Common myeloid progenitor, CD34-positive (primary cell): Measurements from ENCODE around the gene AFMID.
"Not testable (repeated sequence)": the region's sequence is repeated elsewhere in the genome, so short reads cannot be mapped to it uniquely, and the experiment has no call there.

Source experiments
- CTCF ChIA-PET: fragments of 350-600 bp; sonication (Branson Sonifier 250); formaldehyde crosslinking; loops from one replicate; lab custom pipeline; 2021; ENCODE audit warnings: antibody characterized with exemption; lab: Charles Lee
- POLR2A ChIA-PET: fragments of 350-600 bp; sonication (Branson Sonifier 250); formaldehyde crosslinking; loops from one replicate; lab custom pipeline; 2021; ENCODE audit warnings: antibody characterized with exemption; lab: Charles Lee
- DNase-seq, 3 donors: peaks; one replicate each; pipeline versions ENCODE4 v3.0.0 to v3.0.0-alpha.2; 2013
- H3K27ac ChIP-seq, 2 experiments: 1 replicate in 1 of 2; 2 replicates in 1 of 2; pipeline ENCODE4 v1.7.0; 2013; ENCODE audit warnings: inconsistent platforms in 2 of 2, low read length in 2 of 2, mild to moderate bottlenecking in 2 of 2, low read depth in 1 of 2, moderate library complexity in 1 of 2; ENCODE audit not compliant: severe bottlenecking in 2 of 2, insufficient read depth in 1 of 2, poor library complexity in 1 of 2
- H3K27me3 ChIP-seq, 5 experiments: replicated peaks in 2 of 5; 1 replicate in 3 of 5; 2 replicates in 2 of 5; pipeline versions ENCODE4 v1.6.1 to v1.7.0; 2013; ENCODE audit warnings: low read length in 4 of 5, mild to moderate bottlenecking in 2 of 5, moderate library complexity in 2 of 5, inconsistent platforms in 1 of 5; ENCODE audit not compliant: insufficient read depth in 5 of 5, control insufficient read depth in 4 of 5
- H3K36me3 ChIP-seq, 4 experiments: 1 replicate in 2 of 4; 2 replicates in 2 of 4; pipeline versions ENCODE4 v1.6.1 to v1.7.0; 2013; ENCODE audit warnings: low read length in 3 of 4, control low read depth in 1 of 4, mild to moderate bottlenecking in 1 of 4; ENCODE audit not compliant: control insufficient read depth in 4 of 4, insufficient read depth in 4 of 4
- H3K4me1 ChIP-seq, 4 experiments: 1 replicate in 3 of 4; 2 replicates in 1 of 4; pipeline versions ENCODE4 v1.6.1 to v1.7.1; 2013; ENCODE audit warnings: low read length in 3 of 4, mild to moderate bottlenecking in 3 of 4, control low read depth in 1 of 4, inconsistent platforms in 1 of 4, moderate library complexity in 1 of 4; ENCODE audit not compliant: control insufficient read depth in 4 of 4, insufficient read depth in 4 of 4; ENCODE audit errors: control extremely low read depth in 1 of 4
- H3K4me3 ChIP-seq, 7 experiments: 1 replicate in 4 of 7; 2 replicates in 3 of 7; pipeline versions ENCODE4 v1.5.1 to v1.7.0; 2013; ENCODE audit warnings: mild to moderate bottlenecking in 7 of 7, low read length in 6 of 7, moderate library complexity in 6 of 7, inconsistent platforms in 2 of 7, low read depth in 2 of 7, control low read depth in 1 of 7; ENCODE audit not compliant: insufficient read depth in 4 of 7, control insufficient read depth in 1 of 7; ENCODE audit errors: extremely low read depth in 1 of 7
- H3K9me3 ChIP-seq, 5 experiments: 1 replicate in 4 of 5; 2 replicates in 1 of 5; pipeline versions ENCODE4 v1.6.1 to v1.7.1; 2013; ENCODE audit warnings: low read length in 4 of 5, mild to moderate bottlenecking in 2 of 5, inconsistent platforms in 1 of 5, low read depth in 1 of 5, moderate library complexity in 1 of 5; ENCODE audit not compliant: control insufficient read depth in 4 of 5, insufficient read depth in 2 of 5; ENCODE audit errors: control extremely low read depth in 1 of 5
- WGBS: methylation state at CpG from one replicate; pipeline ENCODE4 v1.1.5; 2013; ENCODE audit not compliant: insufficient coverage; 5-methylcytosine and 5-hydroxymethylcytosine counted together

AFMID gene

GRCh38 chr17:78168903-78169793, 18.0 kb upstream of the AFMID start:
- no peaks in the 10 kb centered on the region for H3K27me3 ChIP-seq
- peaks cover 0 to 27% (median 19%) of the 10 kb centered on the region in 4 experiments for H3K36me3 ChIP-seq
- 27% methylated on average over 17 of the region's 38 CpGs for WGBS
- H3K9me3 ChIP-seq = no peaks in the 10 kb centered on the region
- ChIA-PET CTCF (interaction anchor here (0.9 to 8.8 kb wide), 8 partner anchors 10 to 58 kb away, joined by 3 to 76 read pairs (median 4); partner anchors contain the start of gene TMC8), POLR2A (interaction anchor here (0.7 kb wide), 1 partner anchor 29 kb away, joined by 6 read pairs; no protein-coding TSS in a partner anchor)
- peaks cover 0 to 37% (median 35%) of the 10 kb centered on the region in 4 experiments for H3K4me1 ChIP-seq
- H3K4me3 ChIP-seq = peak overlapping the region; percentile 36 to 79 (median 71)
- H3K27ac ChIP-seq = peak overlapping the region in 1 of 2 experiments; percentile 66
- peak in 2 of 3 donors; percentile 38 to 40 for DNase-seq

DNA sequence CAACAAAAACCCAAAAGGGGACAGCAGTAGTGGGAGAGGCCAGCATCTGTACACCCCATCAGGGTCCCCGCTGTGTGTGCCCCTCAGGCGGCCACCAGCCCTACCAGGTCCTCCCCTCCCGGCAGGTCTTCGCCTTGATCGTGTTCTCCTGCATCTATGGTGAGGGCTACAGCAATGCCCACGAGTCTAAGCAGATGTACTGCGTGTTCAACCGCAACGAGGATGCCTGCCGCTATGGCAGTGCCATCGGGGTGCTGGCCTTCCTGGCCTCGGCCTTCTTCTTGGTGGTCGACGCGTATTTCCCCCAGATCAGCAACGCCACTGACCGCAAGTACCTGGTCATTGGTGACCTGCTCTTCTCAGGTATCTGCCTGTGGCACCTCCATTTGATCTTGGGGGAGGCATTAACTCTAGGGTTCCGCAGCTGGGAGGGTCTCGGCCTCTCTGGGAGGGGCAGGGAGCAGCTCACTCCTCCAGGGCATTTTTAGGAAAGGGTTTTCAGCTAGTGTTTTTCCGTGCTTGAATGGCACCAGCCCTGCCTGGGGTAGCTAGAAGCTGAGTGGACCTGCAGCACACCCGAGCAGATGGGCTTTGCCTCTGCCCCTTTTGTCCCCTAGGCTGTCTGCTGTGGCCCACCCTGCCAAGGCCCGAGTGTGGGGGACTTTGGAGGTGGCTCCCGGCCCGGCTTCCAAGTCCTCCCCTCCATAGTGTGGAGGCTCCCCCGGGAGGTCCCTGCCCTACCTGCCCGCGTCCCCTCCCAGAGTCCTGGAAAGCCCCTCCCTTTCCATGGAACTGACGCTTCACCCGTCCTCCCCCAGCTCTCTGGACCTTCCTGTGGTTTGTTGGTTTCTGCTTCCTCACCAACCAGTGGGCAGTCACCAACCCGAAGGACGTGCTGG, 16.2 kb upstream of the AFMID start:
- Histone ChIP-seq H3K36me3 (peaks cover 0 to 40% (median 25%) of the 10 kb centered on the region in 4 experiments), H3K9me3 (no peaks in the 10 kb centered on the region), H3K4me1 (peaks cover 0 to 37% (median 34%) of the 10 kb centered on the region in 4 experiments), H3K27me3 (no peaks in the 10 kb centered on the region), H3K4me3 (no peak overlapping the region), H3K27ac (no peak overlapping the region)
- ChIA-PET POLR2A (interaction anchor here (1.2 kb wide), 1 partner anchor 26 kb away, joined by 3 read pairs; no protein-coding TSS in a partner anchor), CTCF (interaction anchor here (1.2 to 8.8 kb wide), 3 partner anchors 8 to 34 kb away, joined by 4 to 76 read pairs (median 4); no protein-coding TSS in a partner anchor)
- 95% methylated on average over 24 of the region's 31 CpGs for WGBS
- DNase-seq = no peak

- POLR2A ChIA-PET = interaction anchor here (1.2 kb wide), 1 partner anchor 27 kb away, joined by 3 read pairs; no protein-coding TSS in a partner anchor
- CTCF ChIA-PET = interaction anchor here (1.0 to 8.8 kb wide), 3 partner anchors 12 to 59 kb away, joined by 4 to 76 read pairs (median 4); no protein-coding TSS in a partner anchor
- H3K27ac ChIP-seq, H3K27me3 ChIP-seq, H3K4me3 ChIP-seq, H3K9me3 ChIP-seq, DNase-seq: not testable (repeated sequence)
- WGBS = 85% methylated on average over 10 of the region's 19 CpGs
- peaks cover 0 to 40% (median 25%) of the 10 kb centered on the region in 4 experiments for H3K36me3 ChIP-seq
- peaks cover 0 to 41% (median 38%) of the 10 kb centered on the region in 4 experiments for H3K4me1 ChIP-seq
These were observed 15.4 kb upstream of the AFMID start for GRCh38 chr17:78171591-78172248.

DNA sequence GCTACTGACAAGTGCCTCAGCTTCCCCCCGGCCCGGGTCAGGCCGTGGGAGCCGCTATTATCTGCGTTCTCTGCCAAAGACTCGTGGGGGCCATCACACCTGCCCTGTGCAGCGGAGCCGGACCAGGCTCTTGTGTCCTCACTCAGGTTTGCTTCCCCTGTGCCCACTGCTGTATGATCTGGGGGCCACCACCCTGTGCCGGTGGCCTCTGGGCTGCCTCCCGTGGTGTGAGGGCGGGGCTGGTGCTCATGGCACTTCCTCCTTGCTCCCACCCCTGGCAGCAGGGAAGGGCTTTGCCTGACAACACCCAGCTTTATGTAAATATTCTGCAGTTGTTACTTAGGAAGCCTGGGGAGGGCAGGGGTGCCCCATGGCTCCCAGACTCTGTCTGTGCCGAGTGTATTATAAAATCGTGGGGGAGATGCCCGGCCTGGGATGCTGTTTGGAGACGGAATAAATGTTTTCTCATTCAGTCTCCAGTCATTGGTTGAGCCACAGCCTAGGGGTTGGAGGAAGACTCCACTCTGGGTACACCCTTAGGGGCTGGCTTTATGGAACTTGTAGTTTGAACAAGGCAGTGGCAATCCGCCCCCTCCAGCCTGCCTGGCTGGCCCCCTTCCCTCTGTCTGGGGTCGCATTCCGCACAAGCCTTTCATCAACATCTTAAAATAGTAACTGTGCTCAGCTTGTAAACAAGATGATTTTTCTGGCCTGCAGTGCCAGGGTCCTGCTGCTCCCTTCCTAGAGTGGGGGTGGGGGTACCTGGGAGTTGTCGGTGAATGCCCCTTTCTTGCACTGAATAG, 14.7 kb upstream of the AFMID start:
- CTCF ChIA-PET = interaction anchor here (1.0 to 8.8 kb wide), 5 partner anchors 11 to 60 kb away, joined by 3 to 76 read pairs (median 4); no protein-coding TSS in a partner anchor
- Histone ChIP-seq H3K4me1 (peaks cover 0 to 43% (median 41%) of the 10 kb centered on the region in 4 experiments), H3K36me3 (peaks cover 0 to 44% (median 25%) of the 10 kb centered on the region in 4 experiments), H3K27me3 (no peaks in the 10 kb centered on the region), H3K27ac (peak overlapping the region in 1 of 2 experiments; percentile 9), H3K4me3 (peak overlapping the region in 1 of 7 experiments; percentile 16), H3K9me3 (no peaks in the 10 kb centered on the region)
- peak in 2 of 3 donors; percentile 51 to 59 for DNase-seq
- POLR2A ChIA-PET = interaction anchor here (1.2 kb wide), 1 partner anchor 28 kb away, joined by 3 read pairs; no protein-coding TSS in a partner anchor
- 32% methylated on average over 10 of the region's 19 CpGs for WGBS

GRCh38 chr17:78173097-78173715, 14.0 kb upstream of the AFMID start:
- no peak for DNase-seq
- POLR2A ChIA-PET = no interaction called here
- H3K27ac ChIP-seq = peak overlapping the region in 1 of 2 experiments; percentile 9
- H3K9me3 ChIP-seq = no peaks in the 10 kb centered on the region
- WGBS = 96% methylated on average over 11 of the region's 11 CpGs
- H3K36me3 ChIP-seq = peaks cover 0 to 46% (median 25%) of the 10 kb centered on the region in 4 experiments
- H3K4me1 ChIP-seq = peaks cover 0 to 40% (median 37%) of the 10 kb centered on the region in 4 experiments
- no peaks in the 10 kb centered on the region for H3K27me3 ChIP-seq
- no peak overlapping the region for H3K4me3 ChIP-seq
- CTCF ChIA-PET = interaction anchor here (1.3 to 8.8 kb wide), 4 partner anchors 10 to 60 kb away, joined by 3 to 76 read pairs (median 18); no protein-coding TSS in a partner anchor
